ENCODE results near the gene RAD51B. TPM values are rescaled to one million over a fixed set of nuclear protein-coding genes. Genes with fewer than 3 reads are reported as not detected.

Gene RAD51B
- total RNA-seq, 4 donors from 2014 or later: 6.2 to 39.9 (median 12.9) TPM

GRCh38 chr14:68248481-68249255 lies 429.1 kb downstream of the RAD51B start:
- Histone ChIP-seq H3K4me1 (peaks cover 53 to 85% (median 74%) of the 10 kb centered on the region in 3 donors), H3K9me3 (no peaks in the 10 kb centered on the region), H3K27ac (peak overlapping the region; percentile 71 to 92 (median 87)), H3K27me3 (no peaks in the 10 kb centered on the region), H3K4me3 (no peak overlapping the region), H3K36me3 (no peaks in the 10 kb centered on the region)
- TF ChIP-seq CTCF (IDR thresholded peaks at IDR 0.05) (peak; percentile 28 to 73 (median 66)), POLR2A (IDR thresholded peaks at IDR 0.05) (no peak)
- DNase-seq: no peak
- intact Hi-C loops (cut with DNase I): loop anchor here (10.0 kb wide), 1 partner anchor 304 kb away; no protein-coding TSS in a partner anchor
- WGBS, 2 donors: 32 to 60% methylated on average over 4 to 5 of the region's 7 CpGs

GRCh38 chr14:68249661-68250451 lies 430.3 kb downstream of the RAD51B start:
- Histone ChIP-seq H3K4me3 (no peak overlapping the region), H3K27me3 (no peaks in the 10 kb centered on the region)
- no peak for DNase-seq

GRCh38 chr14:68250927-68251768 lies 431.6 kb downstream of the RAD51B start:
- DNase-seq: no peak
- no peak for TF ChIP-seq POLR2A (IDR thresholded peaks at IDR 0.05)
- peak in 2 of 6 experiments; percentile 19 to 35 for TF ChIP-seq CTCF (IDR thresholded peaks at IDR 0.05)
- no peaks in the 10 kb centered on the region for H3K9me3 ChIP-seq
- intact Hi-C loops (cut with DNase I): loop anchor here (10.0 kb wide), 1 partner anchor 564 kb away; no protein-coding TSS in a partner anchor
- no peak overlapping the region for H3K4me3 ChIP-seq
- H3K4me1 ChIP-seq: peaks cover 39 to 76% (median 52%) of the 10 kb centered on the region in 3 donors
- WGBS, 2 donors: 44 to 56% methylated on average over 4 of the region's 4 CpGs
- H3K36me3 ChIP-seq: no peaks in the 10 kb centered on the region
- peak overlapping the region; percentile 12 to 92 (median 82) for H3K27ac ChIP-seq
- H3K27me3 ChIP-seq: no peaks in the 10 kb centered on the region

More at GRCh38 chr14:68249661-68250451, 430.3 kb downstream of the RAD51B start:
- intact Hi-C loops (cut with DNase I): loop anchor here (10.0 kb wide), 2 partner anchors 305 to 565 kb away; no protein-coding TSS in a partner anchor
- Histone ChIP-seq H3K4me1 (peaks cover 51 to 78% (median 64%) of the 10 kb centered on the region in 3 donors), H3K9me3 (no peaks in the 10 kb centered on the region), H3K27ac (peak overlapping the region; percentile 12 to 92 (median 87)), H3K36me3 (no peaks in the 10 kb centered on the region)
- TF ChIP-seq POLR2A (IDR thresholded peaks at IDR 0.05) (no peak), CTCF (IDR thresholded peaks at IDR 0.05) (no peak)
- 51 to 59% methylated on average over 3 of the region's 3 CpGs for WGBS, 2 donors

GRCh38 chr14:68251769-68252100 lies 432.2 kb downstream of the RAD51B start:
- intact Hi-C loops (cut with DNase I): loop anchor here (10.0 kb wide), 1 partner anchor 563 kb away; no protein-coding TSS in a partner anchor
- no peak for DNase-seq
- Histone ChIP-seq H3K4me1 (peaks cover 34 to 70% (median 46%) of the 10 kb centered on the region in 3 donors), H3K27ac (peak overlapping the region in 3 of 4 donors; percentile 1 to 92 (median 84)), H3K36me3 (no peaks in the 10 kb centered on the region), H3K9me3 (no peaks in the 10 kb centered on the region), H3K4me3 (no peak overlapping the region), H3K27me3 (no peaks in the 10 kb centered on the region)
- TF ChIP-seq POLR2A (IDR thresholded peaks at IDR 0.05) (no peak), CTCF (IDR thresholded peaks at IDR 0.05) (no peak)
- 41 to 53% methylated on average over 1 of the region's 1 CpG for WGBS, 2 donors
